ENCODE measurements around the gene KLK1.

KLK1 gene

GRCh38 chr19:50835785-50836542, 12.4 kb upstream of the KLK1 start:
- peak; percentile 30 to 54 (median 32) for DNase-seq

GRCh38 chr19:50835103-50835784, 11.7 kb upstream of the KLK1 start:
- no peak for DNase-seq

GRCh38 chr19:50833802-50834167, 10.2 kb upstream of the KLK1 start:
- no peak for DNase-seq

- no peak for DNase-seq
These were observed 9.7 kb upstream of the KLK1 start, which contains the start of gene KLK15 for GRCh38 chr19:50833117-50833801. Gene KLK15 (minus strand): TSS chr19:50833574. CDS start chr19:50831492, 2,082 bp downstream.

- DNase-seq: no peak
These were observed 9.1 kb upstream of the KLK1 start for GRCh38 chr19:50832666-50833065.

- no peak for DNase-seq
These were observed 7.4 kb upstream of the KLK1 start for GRCh38 chr19:50831026-50831396.

GRCh38 chr19:50830266-50831025, 6.9 kb upstream of the KLK1 start:
- DNase-seq: no peak

- DNase-seq: no peak
These were observed 6.2 kb upstream of the KLK1 start for GRCh38 chr19:50829801-50830200.

- no peak for DNase-seq
These were observed 3.9 kb upstream of the KLK1 start for GRCh38 chr19:50827476-50827875.

GRCh38 chr19:50826492-50827240, 3.1 kb upstream of the KLK1 start:
- DNase-seq: no peak

- no peak for DNase-seq
These were observed 852 bp downstream of the KLK1 start for GRCh38 chr19:50822661-50823208.

GRCh38 chr19:50821622-50822021, 2.0 kb downstream of the KLK1 start:
- DNase-seq: no peak

GRCh38 chr19:50821248-50821612, 2.4 kb downstream of the KLK1 start:
- DNase-seq: no peak

GRCh38 chr19:50820549-50821247, 2.9 kb downstream of the KLK1 start:
- DNase-seq: no peak

GRCh38 chr19:50820086-50820485, 3.5 kb downstream of the KLK1 start:
- no peak for DNase-seq

GRCh38 chr19:50819636-50820035, 4.0 kb downstream of the KLK1 start:
- no peak for DNase-seq

GRCh38 chr19:50818859-50819472, 4.6 kb downstream of the KLK1 start:
- DNase-seq: no peak

- peak in 2 of 4 experiments; percentile 26 to 41 for DNase-seq
These were observed 5.4 kb downstream of the KLK1 start for GRCh38 chr19:50817941-50818858.

GRCh38 chr19:50815439-50815838, 8.1 kb downstream of the KLK1 start:
- DNase-seq: no peak

- DNase-seq: no peak
These were observed 8.7 kb downstream of the KLK1 start for GRCh38 chr19:50814883-50815282.
